ENCODE measurements around the gene GBP7.
"Not testable (repeated sequence)": the region's sequence is repeated elsewhere in the genome, so short reads cannot be mapped to it uniquely, and the experiment has no call there.

- not testable (repeated sequence) for TF ChIP-seq CTCF, POLR2A (IDR thresholded peaks at IDR 0.05)
Observed at GRCh38 chr1:89126602-89127565, 48.9 kb downstream of the GBP7 start.

Data from lower leg skin (tissue), 3 donors.